Panc1 (cell line): Measurements from ENCODE around the gene HNRNPDL. TPM values are rescaled to one million over a fixed set of nuclear protein-coding genes. Genes with fewer than 3 reads are reported as not detected.

Source experiments
- ATAC-seq: fragments of 200-7000 bp; cut with Tn5 transposase; 2 replicates; pipeline ENCODE4 v1.9.1; 2020; ENCODE audit warnings: mild to moderate bottlenecking, moderate library complexity
- BruUV-seq: library from RNA; stranded (reverse); fragments of 400-500 nt; replicated peaks from 2 replicates; lab custom pipeline; 2021; lab: Mats Ljungman, UMichigan
- CTCF ChIA-PET: fragments of 300-600 bp; sonication (Branson Sonifier 250); formaldehyde crosslinking; loops from one replicate; lab custom pipeline; 2022; ENCODE audit warnings: antibody characterized with exemption; lab: Charles Lee
- POLR2A ChIA-PET: fragments of 300-600 bp; sonication (Branson Sonifier 250); formaldehyde crosslinking; loops from one replicate; lab custom pipeline; 2022; ENCODE audit warnings: antibody characterized with exemption; lab: Charles Lee
- DNase-seq: peaks from one replicate; pipeline ENCODE4 v3.0.0-alpha.2; 2010; ENCODE audit warnings: low read depth, low spot score
- H3K27ac ChIP-seq: 2 replicates; pipeline ENCODE4 v1.5.1; 2011; ENCODE audit warnings: mild to moderate bottlenecking, low read length, inconsistent platforms
- H3K27me3 ChIP-seq: fragments of 200-500 bp; sonication (Bioruptor generic); 2 replicates; pipeline ENCODE4 v1.6.0; 2014; ENCODE audit warnings: low read length, inconsistent platforms; ENCODE audit not compliant: control insufficient read depth, insufficient read depth
- H3K36me3 ChIP-seq: fragments of 200-500 bp; sonication (Bioruptor generic); 2 replicates; pipeline ENCODE4 v1.5.1; 2014; ENCODE audit warnings: inconsistent platforms, mild to moderate bottlenecking, low read length, moderate library complexity; ENCODE audit not compliant: control insufficient read depth, insufficient read depth
- H3K4me1 ChIP-seq: 2 replicates; pipeline ENCODE4 v1.5.1; 2011; ENCODE audit warnings: inconsistent platforms, mild to moderate bottlenecking, low read length, moderate library complexity; ENCODE audit not compliant: control insufficient read depth, insufficient read depth
- H3K4me3 ChIP-seq, 2 experiments: 2 replicates each; pipeline ENCODE4 v1.5.1; 2011 to 2012; ENCODE audit warnings: low read depth in 2 of 2, low read length in 2 of 2, mild to moderate bottlenecking in 2 of 2, inconsistent platforms in 1 of 2, moderate library complexity in 1 of 2
- H3K9me3 ChIP-seq: fragments of 200-500 bp; sonication (Bioruptor generic); 2 replicates; pipeline ENCODE4 v1.5.1; 2014; ENCODE audit warnings: low read depth, mild to moderate bottlenecking, inconsistent platforms, low read length, moderate library complexity; ENCODE audit not compliant: control insufficient read depth, insufficient read depth
- CTCF ChIP-seq: fragments of 450-650 bp; IDR thresholded peaks from 2 replicates; pipeline ENCODE4 v1.5.1; 2017; ENCODE audit warnings: mild to moderate bottlenecking
- POLR2AphosphoS5 ChIP-seq: IDR thresholded peaks from 2 replicates; pipeline ENCODE4 v1.6.1; 2012; ENCODE audit warnings: mild to moderate bottlenecking, low read depth, low read length, moderate library complexity
- REST ChIP-seq, 2 experiments: IDR thresholded peaks; 2 replicates each; pipeline ENCODE4 v1.6.1; 2011 to 2012; ENCODE audit warnings: low read depth in 2 of 2, control low read depth in 1 of 2, low read length in 1 of 2, mild to moderate bottlenecking in 1 of 2, moderate library complexity in 1 of 2; ENCODE audit not compliant: insufficient read depth in 1 of 2
- SIN3A ChIP-seq: IDR thresholded peaks from 2 replicates; pipeline ENCODE4 v1.6.1; 2012; ENCODE audit warnings: low read depth, mild to moderate bottlenecking, low read length, moderate library complexity, borderline replicate concordance; ENCODE audit not compliant: insufficient read depth
- TCF7L2 ChIP-seq: IDR thresholded peaks from 2 replicates; pipeline ENCODE4 v1.6.1; 2011; ENCODE audit warnings: mild to moderate bottlenecking, low read depth, low read length, inconsistent platforms
- in situ Hi-C: cut with HindIII; loops from 2 replicates; pipeline ENCODE4 v1.10.0; 2016; ENCODE audit warnings: low sequenced_read_pairs, low pct_unique_long_range_greater_than_20kb
- intact Hi-C: fragments of 100-400 bp; cut with micrococcal nuclease; formaldehyde crosslinking; loops from one replicate; pipeline ENCODE4 v1.10.0; 2022; ENCODE audit not compliant: unreplicated experiment
- total RNA-seq: library from RNA; stranded (reverse); gene quantifications from one replicate; pipeline ENCODE4 v1.2.1, GENCODE V29; 2021; ENCODE audit not compliant: unreplicated experiment

Gene HNRNPDL
- total RNA-seq, 1 experiment from 2014 or later = 146 TPM

GRCh38 chr4:82398263-82398662 is 32.0 kb downstream of the HNRNPDL start:
- BruUV-seq = no TSS peak
- CTCF ChIA-PET = no interaction called here
- TF ChIP-seq REST (IDR thresholded peaks at IDR 0.05; ENCODE audit: insufficient read depth in 1 of 2, low read depth in 2 of 2, low read length in 1 of 2) = no peak
- no peak overlapping the region for H3K4me3 ChIP-seq
- intact Hi-C loops = no loop called here
- H3K36me3 ChIP-seq = no peaks in the 10 kb centered on the region
- H3K27me3 ChIP-seq = no peaks in the 10 kb centered on the region
- ATAC-seq = no peak
- POLR2A ChIA-PET = no interaction called here
- no peak overlapping the region for H3K27ac ChIP-seq
- no peaks in the 10 kb centered on the region for H3K4me1 ChIP-seq
- DNase-seq = no peak
- in situ Hi-C loops = no loop called here
- no peaks in the 10 kb centered on the region for H3K9me3 ChIP-seq

- Histone ChIP-seq H3K36me3 (no peaks in the 10 kb centered on the region), H3K27me3 (no peaks in the 10 kb centered on the region), H3K9me3 (no peaks in the 10 kb centered on the region), H3K4me3 (no peak overlapping the region), H3K4me1 (no peaks in the 10 kb centered on the region), H3K27ac (no peak overlapping the region)
- BruUV-seq = no TSS peak
- DNase-seq (no peak), ATAC-seq (no peak)
- in situ Hi-C loops = no loop called here
- POLR2A ChIA-PET = no interaction called here
- CTCF ChIA-PET = no interaction called here
- intact Hi-C loops = no loop called here
- TF ChIP-seq POLR2AphosphoS5 = no peak
- TF ChIP-seq REST (IDR thresholded peaks at IDR 0.05; ENCODE audit: insufficient read depth in 1 of 2, low read depth in 2 of 2, low read length in 1 of 2) = no peak
- TF ChIP-seq SIN3A = no peak
- TF ChIP-seq TCF7L2 = no peak
- no peak for TF ChIP-seq CTCF
These were observed 32.7 kb downstream of the HNRNPDL start for GRCh38 chr4:82397527-82397926.
